Myometrial cell (primary cell): ENCODE results near the gene KRT33A. TPM values are rescaled to one million over a fixed set of nuclear protein-coding genes. Genes with fewer than 3 reads are reported as not detected.

Experiments
- total RNA-seq: library from RNA; depleted of rRNA; stranded (reverse); fragments of >200 nt; gene quantifications from 2 replicates; pipeline ENCODE4 v1.2.3, GENCODE V29; 2015

Gene KRT33A
- total RNA-seq, result not detected in 2 replicates

GRCh38 chr17:41350381-41350878, at the start of gene KRT33A:
TSS of gene KRT33A (minus strand) at chr17:41350828. CDS start at chr17:41350767, 61 bp downstream.

GRCh38 chr17:41396996-41397660, 46.5 kb upstream of the KRT33A start, which contains the start of gene KRT31:
TSS of gene KRT31 (minus strand) at chr17:41397608. CDS start at chr17:41397539, 69 bp downstream.

GRCh38 chr17:41381943-41382342, 31.3 kb upstream of the KRT33A start, which contains the start of gene KRT34:
TSS of gene KRT34 (minus strand) at chr17:41382306. CDS start at chr17:41382246, 60 bp downstream.

GRCh38 chr17:41369713-41370112, 19.1 kb upstream of the KRT33A start, which contains the start of gene KRT33B:
TSS of gene KRT33B (minus strand) at chr17:41369813. CDS start at chr17:41369750, 63 bp downstream.

GRCh38 chr17:41315204-41315794, 35.3 kb downstream of the KRT33A start, which contains the start of gene KRTAP17-1:
TSS of gene KRTAP17-1 (minus strand) at chr17:41315710. CDS start at chr17:41315650, 60 bp downstream.

GRCh38 chr17:41308918-41309359, 41.7 kb downstream of the KRT33A start, which contains the start of gene KRTAP16-1:
TSS of gene KRTAP16-1 (minus strand) at chr17:41309309. CDS start at chr17:41309253, 56 bp downstream.

GRCh38 chr17:41301916-41302901, 48.4 kb downstream of the KRT33A start, which contains the start of gene KRTAP29-1:
TSS of gene KRTAP29-1 (minus strand) at chr17:41302851. CDS start at chr17:41302851, 0 bp downstream.

Other genes starting within 250 kb of the KRT33A start
- gene KRTAP4-16, start 248.6 kb downstream of the KRT33A start, total RNA-seq, result not detected in 2 replicates
- gene KRTAP4-9, start 245.4 kb downstream of the KRT33A start, total RNA-seq, result not detected in 2 replicates
- gene KRTAP4-11, start 232.5 kb downstream of the KRT33A start, total RNA-seq, result not detected in 2 replicates
- gene KRTAP4-12, start 226.6 kb downstream of the KRT33A start, total RNA-seq, result not detected in 2 replicates
- gene KRTAP4-6, start 210.3 kb downstream of the KRT33A start, total RNA-seq, result not detected in 2 replicates
- gene KRTAP4-5, start 201.0 kb downstream of the KRT33A start, total RNA-seq, result not detected in 2 replicates
- gene KRTAP4-4, start 190.1 kb downstream of the KRT33A start, total RNA-seq, result not detected in 2 replicates
- not detected in 2 replicates for gene KRTAP4-3, start 182.6 kb downstream of the KRT33A start, total RNA-seq
- gene KRTAP4-2, start 172.6 kb downstream of the KRT33A start, total RNA-seq, result not detected in 2 replicates
- gene KRTAP4-1, start 165.9 kb downstream of the KRT33A start, total RNA-seq, result not detected in 2 replicates
- gene KRTAP9-1, start 160.9 kb downstream of the KRT33A start, total RNA-seq, result not detected in 2 replicates
- gene KRTAP9-2, start 124.2 kb downstream of the KRT33A start, total RNA-seq, result not detected in 2 replicates
- gene KRTAP9-3, start 118.4 kb downstream of the KRT33A start, total RNA-seq, result not detected in 2 replicates
- gene KRTAP9-8, start 112.8 kb downstream of the KRT33A start, total RNA-seq, result not detected in 2 replicates
- not detected in 2 replicates for gene KRTAP9-4, start 101.1 kb downstream of the KRT33A start, total RNA-seq
- gene KRTAP9-9, start 95.4 kb downstream of the KRT33A start, total RNA-seq, result not detected in 2 replicates
- gene KRTAP9-6, start 85.5 kb downstream of the KRT33A start, total RNA-seq, result not detected in 2 replicates
- not detected in 2 replicates for gene KRTAP9-7, start 75.1 kb downstream of the KRT33A start, total RNA-seq
- gene KRTAP29-1, start 48.0 kb downstream of the KRT33A start, total RNA-seq, result not detected in 2 replicates
- not detected in 2 replicates for gene KRTAP16-1, start 41.5 kb downstream of the KRT33A start, total RNA-seq
- not detected in 2 replicates for gene KRTAP17-1, start 35.1 kb downstream of the KRT33A start, total RNA-seq
- under 0.01 TPM in 1 of 2 replicates, not detected in the other for gene KRT33B, start 19.0 kb upstream of the KRT33A start, total RNA-seq
- 115 and 121 TPM in 2 replicates for gene KRT34, start 31.5 kb upstream of the KRT33A start, total RNA-seq
- gene KRT31, start 46.8 kb upstream of the KRT33A start, total RNA-seq, result not detected in 2 replicates
- gene KRT37, start 73.8 kb upstream of the KRT33A start, total RNA-seq, result 0.71 TPM in 1 of 2 replicates, not detected in the other
- 0.18 TPM in 1 of 2 replicates, not detected in the other for gene KRT38, start 90.2 kb upstream of the KRT33A start, total RNA-seq
- gene KRT32, start 116.6 kb upstream of the KRT33A start, total RNA-seq, result 0.18 TPM in 1 of 2 replicates, not detected in the other
- not detected in 2 replicates for gene KRT35, start 130.3 kb upstream of the KRT33A start, total RNA-seq
- gene KRT36, start 139.1 kb upstream of the KRT33A start, total RNA-seq, result not detected in 2 replicates
- gene KRT13, start 154.8 kb upstream of the KRT33A start, total RNA-seq, result 0.35 TPM in 1 of 2 replicates, not detected in the other
- 5.3 and 13.8 TPM in 2 replicates for gene KRT15, start 168.1 kb upstream of the KRT33A start, total RNA-seq
- gene KRT19, start 177.5 kb upstream of the KRT33A start, total RNA-seq, result 631 and 654 TPM in 2 replicates
- not detected in 2 replicates for gene KRT9, start 221.2 kb upstream of the KRT33A start, total RNA-seq
- gene KRT14, start 236.1 kb upstream of the KRT33A start, total RNA-seq, result not detected in 2 replicates